Dedifferentiated amniotic fluid mesenchymal stem cell (primary cell): ENCODE measurements around the gene CENATAC.
"Not testable (repeated sequence)": the region's sequence is repeated elsewhere in the genome, so short reads cannot be mapped to it uniquely, and the experiment has no call there.

Experiments
- DNase-seq: peaks from one replicate; pipeline ENCODE4 v3.0.0-alpha.2; 2016; ENCODE audit errors: extremely low spot score

CENATAC gene

DNA sequence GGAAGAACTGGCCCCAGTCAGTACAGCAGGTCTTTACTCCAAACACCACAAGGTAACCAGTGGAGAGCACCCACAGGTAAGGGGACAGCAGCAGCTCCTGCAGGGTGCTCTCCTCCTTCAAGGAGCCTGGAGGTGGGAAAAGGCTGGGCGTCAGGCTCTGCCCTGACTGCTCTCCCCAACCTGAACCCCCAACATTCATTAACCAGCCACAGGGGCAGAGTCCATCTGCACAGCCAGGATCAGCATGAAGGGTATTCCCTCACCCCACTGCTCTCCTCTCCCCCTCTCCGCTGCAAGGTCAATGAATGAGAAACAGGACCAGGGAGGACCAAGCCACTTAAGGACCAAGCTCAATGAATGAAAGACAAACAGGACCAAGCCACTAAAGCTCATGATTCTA is 29.0 kb downstream of the CENATAC start:
- no peak for DNase-seq

DNA sequence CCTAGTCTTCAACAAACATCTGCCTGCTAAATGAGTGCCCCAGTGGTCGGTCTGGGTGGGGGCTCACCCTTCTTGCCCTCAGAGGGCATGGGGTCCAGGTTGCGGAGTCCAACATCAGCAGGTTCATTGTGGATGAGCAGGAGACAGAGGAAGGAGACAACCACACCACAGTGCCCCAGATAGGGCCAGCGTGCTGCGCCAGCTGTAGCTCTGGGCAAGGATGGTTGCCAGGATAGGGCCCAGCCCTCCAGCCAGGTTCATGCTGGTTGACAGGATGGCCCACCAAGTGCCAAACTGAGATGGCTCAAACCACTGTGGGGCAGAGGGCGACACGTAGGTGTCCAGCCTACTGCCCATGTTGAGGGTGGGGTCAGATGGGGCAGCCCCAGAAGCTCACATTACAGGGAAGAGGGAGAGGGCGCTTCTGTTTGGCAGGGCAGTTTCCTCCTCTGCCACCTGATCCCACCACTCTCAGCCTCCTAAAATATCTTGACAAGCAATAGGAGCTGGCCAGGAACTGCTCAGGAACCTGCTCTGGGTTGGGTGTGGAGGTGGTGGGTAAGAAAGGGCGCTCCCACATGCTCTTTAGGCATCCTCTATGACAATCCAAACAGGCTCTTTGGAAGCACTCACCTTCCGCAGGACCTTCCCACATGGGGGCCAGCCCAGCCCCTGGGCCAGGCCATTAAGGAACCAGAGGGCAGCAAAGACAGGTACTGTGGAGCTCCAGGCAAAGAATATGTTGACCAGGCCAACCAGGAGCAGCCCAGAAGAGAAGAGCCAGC is 29.8 kb downstream of the CENATAC start:
- no peak for DNase-seq

- no peak for DNase-seq
Measured at GRCh38 chr11:119028346-119029068, 30.6 kb downstream of the CENATAC start.

DNA sequence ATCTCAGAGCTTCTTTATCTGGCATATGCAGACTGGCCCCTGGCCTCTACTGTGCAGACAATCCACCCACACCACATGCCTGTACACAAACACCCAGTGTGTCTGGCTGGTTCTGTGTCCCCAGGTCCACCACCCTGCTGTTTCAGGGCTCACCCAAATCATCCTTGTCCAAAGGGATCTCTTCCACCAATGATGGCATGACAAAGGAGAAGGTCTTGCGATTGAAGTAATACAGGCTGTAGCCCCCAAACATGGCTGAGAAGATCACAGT is 31.1 kb downstream of the CENATAC start:
- DNase-seq: no peak

GRCh38 chr11:119029340-119030028 is 31.5 kb downstream of the CENATAC start:
- DNase-seq: no peak

GRCh38 chr11:119030029-119030328 is 32.0 kb downstream of the CENATAC start:
- DNase-seq: no peak

DNA sequence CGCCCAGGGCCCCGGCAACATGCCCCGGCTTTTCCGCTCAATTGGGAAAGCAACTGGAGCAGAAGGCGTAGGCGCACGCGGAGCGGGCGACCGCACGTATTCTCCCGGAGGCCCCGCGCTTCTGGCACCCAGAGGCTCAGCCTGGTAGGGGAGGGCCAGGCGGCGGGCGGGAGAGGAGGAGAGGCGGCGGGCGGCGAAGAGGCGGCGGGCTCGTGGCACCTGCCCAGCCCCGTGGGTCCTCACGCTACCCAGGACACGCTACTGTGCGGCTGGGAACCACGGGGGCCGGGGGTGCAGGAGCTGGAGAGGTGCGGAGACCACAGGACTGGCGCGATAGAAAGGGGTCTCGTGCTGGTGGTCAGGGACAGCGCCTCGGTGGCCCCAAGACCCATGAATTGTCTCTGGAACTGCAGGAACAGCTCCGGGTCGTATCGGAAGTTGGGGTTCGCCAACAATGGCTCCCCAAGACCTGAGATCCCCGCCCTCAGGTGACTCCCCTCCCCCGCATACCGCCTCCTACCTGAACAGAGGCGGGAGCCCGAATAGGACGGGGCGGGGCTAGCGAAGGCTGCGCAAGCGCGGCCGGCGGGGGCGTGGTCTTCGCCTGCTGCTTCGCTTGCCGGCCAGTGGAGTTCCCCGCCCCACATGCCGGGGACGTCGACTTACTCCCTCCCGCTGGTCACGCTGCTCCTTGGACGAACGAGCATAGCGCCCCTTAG is 32.5 kb downstream of the CENATAC start, which contains the start of gene SLC37A4:
TSS of gene SLC37A4 (minus strand) at position 549 of the 719 bp plus-strand sequence.
- DNase-seq: peak; percentile 98

DNA sequence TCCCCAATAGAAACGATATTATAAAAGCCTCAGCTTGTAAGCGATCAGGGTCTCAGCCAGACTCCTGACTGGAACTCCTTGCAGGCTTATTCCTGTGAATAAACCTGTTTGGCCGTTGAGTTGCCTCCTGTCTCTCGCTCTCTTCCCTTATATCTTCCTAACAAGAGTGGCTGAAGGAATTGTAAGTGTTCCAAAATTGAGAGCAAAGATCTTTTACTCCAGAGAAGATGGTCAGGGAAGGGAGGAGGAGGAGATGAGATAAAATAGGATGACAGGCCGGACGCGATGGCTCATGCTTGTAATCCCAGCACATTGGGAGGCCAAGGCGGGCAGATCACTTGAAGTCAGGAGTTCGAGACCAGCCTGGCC is 34.0 kb downstream of the CENATAC start:
- DNase-seq: no peak

- DNase-seq: not testable (repeated sequence)
Measured at GRCh38 chr11:119033421-119033820, 35.5 kb downstream of the CENATAC start.

GRCh38 chr11:119034813-119035212 is 36.9 kb downstream of the CENATAC start:
- no peak for DNase-seq

DNA sequence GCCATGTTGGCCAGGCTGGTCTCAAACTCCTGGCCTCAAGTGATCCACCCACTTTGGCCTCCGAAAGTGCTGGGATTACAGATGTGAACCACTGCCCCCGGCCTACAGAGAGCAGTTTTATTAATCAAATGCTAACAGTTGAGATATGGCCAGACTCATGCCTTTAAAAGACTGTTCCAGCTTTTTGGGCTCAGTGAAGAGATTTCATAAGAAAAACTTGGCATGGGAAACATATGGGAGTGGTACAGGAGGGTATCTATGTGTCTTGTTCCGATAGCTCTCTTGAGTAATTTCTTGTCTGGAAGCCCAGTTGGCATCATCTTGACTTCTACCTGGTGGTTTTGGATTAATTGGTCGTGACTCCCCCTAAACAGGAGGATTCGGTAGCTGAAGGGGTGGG is 40.9 kb downstream of the CENATAC start:
- DNase-seq: no peak

DNA sequence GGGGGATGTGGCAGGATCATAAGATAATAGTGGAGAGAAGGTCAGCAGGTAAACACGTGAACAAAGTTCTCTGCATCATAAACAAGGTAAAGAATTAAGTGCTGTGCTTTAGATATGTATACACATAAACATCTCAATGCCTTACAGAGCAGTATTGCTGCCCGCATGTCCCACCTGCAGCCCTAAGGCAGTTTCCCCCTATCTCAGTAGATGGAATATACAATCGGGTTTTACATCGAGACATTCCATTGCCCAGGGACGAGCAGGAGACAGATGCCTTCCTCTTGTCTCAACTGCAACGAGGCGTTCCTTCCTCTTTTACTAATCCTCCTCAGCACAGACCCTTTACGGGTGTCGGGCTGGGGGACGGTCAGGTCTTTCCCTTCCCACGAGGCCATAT is 41.5 kb downstream of the CENATAC start:
- not testable (repeated sequence) for DNase-seq

DNA sequence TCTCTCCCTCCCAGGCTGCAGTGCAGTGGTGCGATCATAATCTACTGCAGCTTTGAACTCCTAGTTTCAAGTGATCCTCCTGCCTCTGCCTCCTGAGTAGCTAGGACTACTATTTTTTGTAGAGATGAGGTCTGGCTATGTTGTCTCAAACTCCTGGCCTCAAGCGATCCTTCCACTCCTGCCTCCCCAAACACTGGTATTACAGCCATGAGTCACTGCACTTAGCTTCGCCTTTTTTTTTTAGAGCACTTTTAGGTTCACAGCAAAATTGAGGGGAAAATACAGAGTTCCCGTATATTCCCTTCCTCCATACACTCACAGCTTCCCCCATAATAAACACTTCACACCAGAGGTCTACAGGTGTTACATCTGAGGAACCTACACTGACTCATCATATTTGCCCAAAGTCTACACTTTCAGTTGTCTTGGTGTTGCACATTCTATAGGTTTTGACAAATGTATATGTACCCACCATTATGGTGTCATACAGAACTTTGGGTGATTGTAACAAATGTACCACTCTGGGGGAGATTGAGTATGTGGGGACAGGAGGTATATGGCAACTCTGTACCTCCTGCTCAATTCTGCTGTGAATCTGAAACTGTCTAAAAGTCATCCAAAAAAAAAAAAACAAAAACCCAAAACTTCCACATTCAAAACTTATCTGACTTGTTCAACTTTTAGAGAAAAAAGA is 44.0 kb downstream of the CENATAC start:
- no peak for DNase-seq

DNA sequence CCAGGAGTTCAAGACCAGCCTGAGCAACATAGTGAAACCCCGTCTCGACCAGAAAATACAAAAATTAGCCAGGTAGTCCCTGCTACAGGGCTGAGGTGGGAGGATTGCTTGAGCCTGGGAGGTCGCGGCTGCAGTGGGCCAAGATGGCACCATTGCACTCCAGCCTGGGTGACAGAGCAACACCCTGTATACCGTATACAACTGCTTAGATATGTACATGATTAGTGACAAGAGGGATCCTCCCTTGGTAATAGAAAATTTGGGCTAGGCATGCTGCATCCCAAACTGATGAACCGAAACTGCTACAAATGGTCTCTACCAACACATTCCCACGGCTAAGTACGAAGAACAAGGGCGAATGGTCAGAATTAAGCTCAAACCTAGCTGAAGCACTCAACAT is 45.0 kb downstream of the CENATAC start:
- no peak for DNase-seq

DNA sequence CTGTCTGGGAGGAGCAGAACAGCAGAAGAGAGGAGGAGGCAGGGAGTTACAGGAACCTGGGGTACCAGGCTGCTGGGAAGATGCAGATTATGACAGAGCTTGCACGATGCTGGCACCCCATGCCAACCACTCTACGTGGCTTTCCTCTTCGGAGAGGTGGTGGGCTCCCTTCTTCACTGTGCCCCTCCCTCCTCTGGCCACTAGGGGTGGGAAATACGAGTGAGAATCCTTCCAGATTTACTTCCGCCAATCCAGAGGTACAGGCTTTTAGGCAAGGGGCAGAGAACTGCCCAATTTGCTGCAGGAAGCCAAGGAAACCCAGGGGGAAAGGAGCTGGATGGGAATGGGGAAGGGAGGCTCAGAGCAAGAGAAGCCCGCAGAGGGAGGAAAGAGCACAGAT is 46.8 kb downstream of the CENATAC start:
- no peak for DNase-seq

DNA sequence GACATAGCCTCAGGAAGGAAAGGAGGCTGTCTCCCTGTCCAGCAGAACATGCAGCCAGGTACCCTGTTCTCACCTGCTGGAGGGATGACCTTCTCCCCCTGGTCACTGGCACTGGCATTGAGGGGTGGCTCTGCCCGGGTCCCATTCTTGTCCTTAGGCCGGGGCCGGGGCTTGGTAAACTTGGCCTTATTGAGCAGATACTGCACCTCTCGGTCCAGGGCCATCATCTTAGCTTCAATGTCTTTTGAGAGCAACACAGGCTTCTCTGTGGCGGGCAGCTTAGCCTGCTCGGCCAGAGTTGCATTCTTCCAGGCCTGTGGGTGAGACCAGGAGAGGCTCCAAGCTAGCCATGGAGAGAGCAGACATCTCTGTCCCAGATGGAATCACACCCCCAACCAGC is 48.6 kb downstream of the CENATAC start:
- no peak for DNase-seq

DNA sequence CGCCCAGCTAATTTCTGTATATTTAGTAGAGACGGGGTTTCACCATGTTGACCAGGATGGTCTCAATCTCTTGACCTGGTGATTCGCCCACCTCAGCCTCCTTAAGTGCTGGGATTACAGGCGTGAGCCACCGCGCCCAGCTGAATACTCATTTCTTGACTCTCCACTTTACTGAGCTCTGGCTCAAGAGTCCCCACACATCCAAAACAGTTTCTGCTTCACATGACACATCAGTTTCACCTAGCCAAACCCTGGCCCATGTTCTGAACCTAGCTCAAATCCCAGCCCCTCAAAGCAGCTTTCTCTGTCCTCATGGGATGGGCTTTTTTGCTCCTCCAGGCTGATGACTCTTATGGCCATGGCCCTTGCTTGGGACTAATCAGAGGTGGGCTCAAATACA is 49.3 kb downstream of the CENATAC start:
- DNase-seq: no peak

GRCh38 chr11:119048644-119049043 is 50.7 kb downstream of the CENATAC start:
- DNase-seq: no peak

DNA sequence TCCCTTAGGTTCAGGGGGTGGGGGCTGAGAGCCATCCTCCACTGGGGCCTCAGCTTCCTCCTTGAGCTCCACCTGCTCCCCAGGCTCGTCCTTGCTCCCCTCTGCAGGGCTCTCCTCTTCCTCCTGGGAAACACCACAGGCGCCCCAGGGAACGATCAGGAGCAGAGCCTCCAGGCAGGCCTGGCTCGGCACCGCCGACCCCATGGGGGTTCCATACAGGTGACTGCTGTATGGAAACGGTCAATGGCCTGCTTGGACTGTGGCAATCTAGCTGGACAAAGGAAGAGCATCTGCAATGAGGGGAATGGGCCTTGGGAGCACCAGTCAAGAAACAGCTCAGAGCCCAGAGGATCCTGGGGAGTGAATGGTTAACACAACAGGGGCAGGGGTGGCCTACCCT is 51.1 kb downstream of the CENATAC start:
- DNase-seq: no peak

DNA sequence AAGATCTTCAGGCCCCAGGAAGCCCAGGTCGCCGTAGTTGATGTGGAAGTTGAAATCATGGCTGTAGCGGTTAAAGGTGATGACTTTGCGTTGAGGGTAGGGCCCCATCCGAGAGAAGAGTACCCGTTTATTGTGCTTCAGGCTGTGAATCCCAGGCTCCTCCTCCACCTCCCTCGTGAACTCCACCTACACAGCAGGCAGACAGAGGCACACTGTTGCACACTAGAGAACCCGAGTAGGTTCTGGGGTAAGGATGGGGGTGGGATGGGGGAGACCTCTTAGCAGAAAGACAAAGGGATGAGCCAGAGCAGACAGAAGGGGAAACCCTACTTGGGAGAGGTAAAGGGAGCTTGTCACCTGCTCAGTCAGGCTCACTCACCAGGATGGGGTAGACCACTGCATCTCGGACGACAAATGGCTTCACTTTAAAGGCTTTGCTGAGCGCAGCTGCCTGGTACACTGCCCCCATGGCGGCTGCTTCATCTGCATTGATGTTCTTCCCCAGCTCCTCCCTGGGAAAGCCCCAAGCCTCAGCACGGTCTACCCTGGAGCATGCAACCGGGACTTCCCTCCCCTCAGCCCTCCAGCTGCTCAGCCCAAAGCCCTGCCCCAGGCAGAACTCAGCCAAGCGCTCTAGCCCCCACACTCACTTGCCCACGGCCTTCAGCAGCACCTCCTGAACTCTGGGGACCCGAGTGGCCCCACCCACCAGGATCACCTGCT is 53.7 kb downstream of the CENATAC start:
- no peak for DNase-seq

DNA sequence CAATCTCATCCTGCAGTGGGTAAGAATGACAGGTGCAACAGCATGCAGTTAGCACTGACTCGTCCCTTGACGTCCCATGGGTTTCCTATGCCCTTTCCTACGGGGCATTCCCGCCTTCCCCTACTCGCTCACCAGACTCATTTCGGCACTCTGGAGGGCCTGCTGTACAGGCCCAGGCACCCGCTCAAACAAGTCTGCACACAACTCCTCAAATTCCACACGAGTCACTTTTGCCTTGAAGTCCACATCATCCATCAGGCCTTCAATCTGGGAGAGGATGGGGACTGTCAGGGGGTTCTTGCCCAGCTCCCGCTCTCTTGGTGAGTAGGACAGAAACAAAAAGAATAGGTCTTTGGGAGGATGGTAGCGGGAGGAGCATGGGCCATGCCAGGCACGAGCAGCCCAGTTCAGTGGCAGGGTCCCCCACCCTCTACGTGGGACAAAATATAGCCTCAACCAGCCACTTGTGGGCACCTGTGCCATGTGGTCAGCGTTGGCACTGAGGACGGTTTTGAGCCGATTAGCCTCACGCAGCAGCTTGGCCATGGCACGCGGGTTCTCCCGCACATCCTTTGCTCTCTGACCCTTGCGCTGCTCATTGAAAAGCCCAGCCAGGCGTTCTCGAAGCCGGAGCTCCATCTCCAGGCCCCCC is 54.4 kb downstream of the CENATAC start:
- no peak for DNase-seq
